Hematopoietic multipotent progenitor cell (in vitro differentiated cells): ENCODE measurements around the gene RASGRP3. TPM values are rescaled to one million over a fixed set of nuclear protein-coding genes. Genes with fewer than 3 reads are reported as not detected.

Source experiments
- DNase-seq, 3 donors: peaks; one replicate each; pipeline ENCODE4 v3.0.0-alpha.2; 2011 to 2015; ENCODE audit warnings: low read depth in 2 of 3, low spot score in 2 of 3
- small RNA-seq: library from RNA; depleted of rRNA; stranded (forward); fragments of <200 nt; gene quantifications from one replicate; pipeline ENCODE3, GENCODE V24; 2012
- total RNA-seq: library from RNA; depleted of rRNA; stranded (reverse); fragments of >200 nt; gene quantifications from one replicate; pipeline ENCODE4 v1.2.3, GENCODE V29; 2012

Gene RASGRP3
- total RNA-seq, 1 donor: 5.7 TPM

- DNase-seq: no peak
These were observed 137.7 kb downstream of the RASGRP3 start for GRCh38 chr2:33614190-33614589.

Small RNA genes lying within 50 kb of the gene (small RNA-seq; reads per million reads assigned to genes)
- not detected for gene ATP6V0E1P3

Other genes with a start within 250 kb of the RASGRP3 start
- gene FAM98A, start 122.7 kb downstream of the RASGRP3 start, total RNA-seq: 3.5 TPM